ENCODE data around the gene KCND1.

The KCND1 gene

GRCh38 chrX:48992341-48992740 lies 20.7 kb upstream of the KCND1 start:
- H3K4me1 ChIP-seq (ENCODE audit: insufficient read depth, low read length, severe bottlenecking) = no peaks in the 10 kb centered on the region
- no peak overlapping the region for H3K9ac ChIP-seq (ENCODE audit: low read length)
- H3K27me3 ChIP-seq (ENCODE audit: insufficient read depth, low read length) = no peaks in the 10 kb centered on the region
- no peaks in the 10 kb centered on the region for H4K20me1 ChIP-seq (ENCODE audit: insufficient read depth, low read length)
- no peaks in the 10 kb centered on the region for H3F3A ChIP-seq (ENCODE audit: insufficient read depth, low read length)
- H3K9me3 ChIP-seq (ENCODE audit: low read length) = no peaks in the 10 kb centered on the region
- no peak overlapping the region for H3K4me3 ChIP-seq (ENCODE audit: low read depth, low read length, poor library complexity, severe bottlenecking)
- no peaks in the 10 kb centered on the region for H3K79me2 ChIP-seq (ENCODE audit: insufficient read depth, low read length)
- no peaks in the 10 kb centered on the region for H3K9me2 ChIP-seq (ENCODE audit: low read depth, low read length)
- H3K27ac ChIP-seq (ENCODE audit: low read depth, low read length, poor library complexity, severe bottlenecking) = no peak overlapping the region
- no peak overlapping the region for H2AFZ ChIP-seq (ENCODE audit: low read length)
- no peak overlapping the region for H3K4me2 ChIP-seq (ENCODE audit: low read length)
- peaks cover 68% of the 10 kb centered on the region for H3K36me3 ChIP-seq (ENCODE audit: insufficient read depth, low read length)
- TF ChIP-seq CTCF (IDR thresholded peaks at IDR 0.05; ENCODE audit: low read length) = no peak
- no peak for TF ChIP-seq EZH2 (IDR thresholded peaks at IDR 0.05; ENCODE audit: borderline replicate concordance, low read length)

GRCh38 chrX:48989483-48989882 lies 17.8 kb upstream of the KCND1 start:
- Histone ChIP-seq H4K20me1 (ENCODE audit: insufficient read depth, low read length) (no peaks in the 10 kb centered on the region), H3K4me1 (ENCODE audit: insufficient read depth, low read length, severe bottlenecking) (no peaks in the 10 kb centered on the region), H3K9me3 (ENCODE audit: low read length) (no peaks in the 10 kb centered on the region), H3K9me2 (ENCODE audit: low read depth, low read length) (no peaks in the 10 kb centered on the region), H3K36me3 (ENCODE audit: insufficient read depth, low read length) (peaks cover 47% of the 10 kb centered on the region), H3K4me3 (ENCODE audit: low read depth, low read length, poor library complexity, severe bottlenecking) (no peak overlapping the region), H3K79me2 (ENCODE audit: insufficient read depth, low read length) (no peaks in the 10 kb centered on the region), H3K4me2 (ENCODE audit: low read length) (no peak overlapping the region), H3K27ac (ENCODE audit: low read depth, low read length, poor library complexity, severe bottlenecking) (no peak overlapping the region), H3K27me3 (ENCODE audit: insufficient read depth, low read length) (no peaks in the 10 kb centered on the region), H3K9ac (ENCODE audit: low read length) (no peak overlapping the region), H3F3A (ENCODE audit: insufficient read depth, low read length) (no peaks in the 10 kb centered on the region), H2AFZ (ENCODE audit: low read length) (no peak overlapping the region)
- TF ChIP-seq EZH2 (IDR thresholded peaks at IDR 0.05; ENCODE audit: borderline replicate concordance, low read length) (no peak), CTCF (IDR thresholded peaks at IDR 0.05; ENCODE audit: low read length) (no peak)

- no peak overlapping the region for H3K4me2 ChIP-seq (ENCODE audit: low read length)
- no peaks in the 10 kb centered on the region for H3K9me3 ChIP-seq (ENCODE audit: low read length)
- H3K9ac ChIP-seq (ENCODE audit: low read length) = no peak overlapping the region
- H4K20me1 ChIP-seq (ENCODE audit: insufficient read depth, low read length) = no peaks in the 10 kb centered on the region
- no peak overlapping the region for H3K4me3 ChIP-seq (ENCODE audit: low read depth, low read length, poor library complexity, severe bottlenecking)
- H3K36me3 ChIP-seq (ENCODE audit: insufficient read depth, low read length) = peaks cover 41% of the 10 kb centered on the region
- no peak overlapping the region for H3K27ac ChIP-seq (ENCODE audit: low read depth, low read length, poor library complexity, severe bottlenecking)
- H3K9me2 ChIP-seq (ENCODE audit: low read depth, low read length) = no peaks in the 10 kb centered on the region
- no peaks in the 10 kb centered on the region for H3K27me3 ChIP-seq (ENCODE audit: insufficient read depth, low read length)
- TF ChIP-seq EZH2 (IDR thresholded peaks at IDR 0.05; ENCODE audit: borderline replicate concordance, low read length) (no peak), CTCF (IDR thresholded peaks at IDR 0.05; ENCODE audit: low read length) (no peak)
- H3K4me1 ChIP-seq (ENCODE audit: insufficient read depth, low read length, severe bottlenecking) = no peaks in the 10 kb centered on the region
- H3F3A ChIP-seq (ENCODE audit: insufficient read depth, low read length) = no peaks in the 10 kb centered on the region
- no peaks in the 10 kb centered on the region for H3K79me2 ChIP-seq (ENCODE audit: insufficient read depth, low read length)
- no peak overlapping the region for H2AFZ ChIP-seq (ENCODE audit: low read length)
Measured at GRCh38 chrX:48983896-48984295, 12.3 kb upstream of the KCND1 start.

Measured in OCI-LY1 (cell line).